SK-N-SH (cell line): ENCODE results near the gene TTLL1.

Experiments
- CTCF ChIP-seq: fragments of 200-600 bp; sonication (generic); IDR thresholded peaks from 2 replicates; pipeline ENCODE4 v1.6.1; 2017; ENCODE audit warnings: antibody characterized with exemption, mild to moderate bottlenecking, moderate library complexity
- EZH2phosphoT487 ChIP-seq: fragments of 200-600 bp; sonication (generic); IDR thresholded peaks from 2 replicates; pipeline ENCODE4 v1.6.1; 2017; ENCODE audit warnings: low read depth, mixed run types, mild to moderate bottlenecking, antibody characterized with exemption, moderate library complexity, borderline replicate concordance
- GABPA ChIP-seq: IDR thresholded peaks from 2 replicates; pipeline ENCODE4 v1.4.0; 2012; ENCODE audit warnings: low read depth, mild to moderate bottlenecking
- REST ChIP-seq: IDR thresholded peaks from 2 replicates; pipeline ENCODE4 v1.6.1; 2012; ENCODE audit warnings: mild to moderate bottlenecking, low read depth, low read length, moderate library complexity
- TF ChIP-seq, protein P1 (sequence below): IDR thresholded peaks from 2 replicates; pipeline ENCODE4; 2012

DNA sequence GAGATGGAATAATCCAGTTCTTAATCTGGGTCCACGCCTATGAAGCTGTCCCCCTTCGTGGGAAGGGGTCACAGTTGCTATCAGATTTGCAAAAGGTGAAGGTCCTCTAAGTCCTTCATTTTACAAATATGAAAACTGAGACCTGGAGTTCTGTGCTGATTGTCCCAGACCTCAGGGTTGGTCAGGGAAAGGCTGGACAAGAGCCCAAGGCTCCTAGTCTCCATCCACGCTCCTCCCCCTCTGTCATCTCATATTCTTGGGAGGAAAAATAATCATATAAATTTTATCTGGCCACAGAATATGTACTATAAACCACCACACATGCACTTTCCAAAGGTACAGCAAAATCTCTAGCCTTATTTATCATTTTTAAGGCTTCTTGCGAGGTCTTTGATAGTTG, 79.7 kb downstream of the TTLL1 start:
- TF ChIP-seq EZH2phosphoT487 = no peak
- no peak for TF ChIP-seq CTCF
- TF ChIP-seq, protein P1, sequence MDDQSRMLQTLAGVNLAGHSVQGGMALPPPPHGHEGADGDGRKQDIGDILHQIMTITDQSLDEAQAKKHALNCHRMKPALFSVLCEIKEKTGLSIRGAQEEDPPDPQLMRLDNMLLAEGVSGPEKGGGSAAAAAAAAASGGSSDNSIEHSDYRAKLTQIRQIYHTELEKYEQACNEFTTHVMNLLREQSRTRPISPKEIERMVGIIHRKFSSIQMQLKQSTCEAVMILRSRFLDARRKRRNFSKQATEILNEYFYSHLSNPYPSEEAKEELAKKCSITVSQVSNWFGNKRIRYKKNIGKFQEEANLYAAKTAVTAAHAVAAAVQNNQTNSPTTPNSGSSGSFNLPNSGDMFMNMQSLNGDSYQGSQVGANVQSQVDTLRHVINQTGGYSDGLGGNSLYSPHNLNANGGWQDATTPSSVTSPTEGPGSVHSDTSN = no peak
- no peak for TF ChIP-seq GABPA
- TF ChIP-seq REST = no peak
